Epithelial cell of alveolus of lung (primary cell): ENCODE measurements around the gene RNF112. TPM values are rescaled to one million over a fixed set of nuclear protein-coding genes. Genes with fewer than 3 reads are reported as not detected.

Experiments
- total RNA-seq: library from RNA; depleted of rRNA; stranded (reverse); fragments of >200 nt; gene quantifications from 2 replicates; pipeline ENCODE4 v1.2.1, GENCODE V29; 2015

RNF112 gene, protein sequence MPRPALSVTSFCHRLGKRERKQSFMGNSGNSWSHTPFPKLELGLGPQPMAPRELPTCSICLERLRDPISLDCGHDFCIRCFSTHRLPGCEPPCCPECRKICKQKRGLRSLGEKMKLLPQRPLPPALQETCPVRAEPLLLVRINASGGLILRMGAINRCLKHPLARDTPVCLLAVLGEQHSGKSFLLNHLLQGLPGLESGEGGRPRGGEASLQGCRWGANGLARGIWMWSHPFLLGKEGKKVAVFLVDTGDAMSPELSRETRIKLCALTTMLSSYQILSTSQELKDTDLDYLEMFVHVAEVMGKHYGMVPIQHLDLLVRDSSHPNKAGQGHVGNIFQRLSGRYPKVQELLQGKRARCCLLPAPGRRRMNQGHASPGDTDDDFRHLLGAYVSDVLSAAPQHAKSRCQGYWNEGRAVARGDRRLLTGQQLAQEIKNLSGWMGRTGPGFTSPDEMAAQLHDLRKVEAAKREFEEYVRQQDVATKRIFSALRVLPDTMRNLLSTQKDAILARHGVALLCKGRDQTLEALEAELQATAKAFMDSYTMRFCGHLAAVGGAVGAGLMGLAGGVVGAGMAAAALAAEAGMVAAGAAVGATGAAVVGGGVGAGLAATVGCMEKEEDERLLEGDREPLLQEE
- total RNA-seq: 1.6 and 6.9 TPM in 2 replicates

GRCh38 chr17:19410875-19411620 is at the start of gene RNF112:
Gene RNF112 (plus strand): TSS chr17:19411232. CDS start chr17:19411409, 177 bp downstream.

DNA sequence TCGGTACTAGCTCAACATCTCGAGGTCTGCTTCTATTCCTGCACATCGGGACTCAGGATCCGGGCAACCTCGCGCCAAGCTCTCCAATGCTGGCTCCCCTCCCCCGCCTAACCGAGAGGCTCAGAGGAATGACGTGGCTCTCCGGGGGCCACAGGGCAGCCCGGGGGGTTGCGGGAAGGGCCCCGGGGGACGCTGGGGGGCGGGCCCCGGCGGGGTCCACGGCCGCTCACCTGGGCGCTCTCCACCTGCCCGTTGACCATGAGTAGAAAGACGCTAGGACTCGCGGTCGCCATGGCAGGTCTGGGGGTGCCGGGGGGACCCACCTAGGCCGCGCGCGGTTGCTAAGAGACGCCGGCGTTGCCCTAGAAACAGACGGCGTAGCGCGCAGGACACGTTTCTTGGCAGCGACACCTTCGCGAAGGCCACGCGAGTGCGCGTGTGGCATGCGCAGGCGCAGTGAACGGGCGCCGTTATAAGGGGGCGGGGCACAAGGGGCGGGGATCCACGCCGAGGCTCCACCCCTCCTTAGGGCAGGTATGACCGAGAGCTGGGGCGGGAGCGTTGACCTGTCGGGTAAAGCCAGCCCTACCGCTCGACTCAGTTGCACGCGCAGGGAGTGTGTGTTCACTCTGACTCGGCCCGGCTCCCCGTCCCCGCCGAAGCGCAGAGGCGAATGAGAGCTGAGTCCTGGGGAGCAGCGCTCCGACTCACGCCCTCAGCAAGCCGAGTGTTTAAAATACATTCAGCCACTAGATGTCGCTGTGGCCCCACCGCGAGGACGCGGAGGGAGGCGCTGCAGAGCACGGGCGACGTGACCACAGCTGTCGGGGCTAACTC is 48.5 kb upstream of the RNF112 start, which contains the start of gene B9D1:
B9D1 (minus strand) TSS at position 447 of the 837 bp plus-strand sequence; CDS start at position 293, 154 bp downstream.

GRCh38 chr17:19378416-19379360 is 32.3 kb upstream of the RNF112 start, which contains the start of gene MAPK7:
Gene MAPK7 (plus strand): TSS chr17:19378498. CDS start chr17:19378901, 403 bp downstream.

GRCh38 chr17:19386974-19387920 is 23.8 kb upstream of the RNF112 start, which contains the start of gene MFAP4:
Gene MFAP4 (minus strand): TSS chr17:19387190. CDS start chr17:19387155, 35 bp downstream.

Other genes with a start within 250 kb of the RNF112 start
- 19.5 and 21.9 TPM in 2 replicates for gene EPN2, start 173.9 kb upstream of the RNF112 start, total RNA-seq
- gene B9D1, start 48.5 kb upstream of the RNF112 start, total RNA-seq: 41.8 and 48.5 TPM in 2 replicates
- gene MAPK7, start 32.7 kb upstream of the RNF112 start, total RNA-seq: 21.1 and 42.6 TPM in 2 replicates
- 59.2 and 458 TPM in 2 replicates for gene MFAP4, start 24.0 kb upstream of the RNF112 start, total RNA-seq
- 0.40 and 0.52 TPM in 2 replicates for gene SLC47A1, start 122.6 kb downstream of the RNF112 start, total RNA-seq
- gene ALDH3A2, start 237.5 kb downstream of the RNF112 start, total RNA-seq: 21.1 and 32.3 TPM in 2 replicates